Superior temporal gyrus (tissue), 1 donor: Measurements from ENCODE around the gene MRPL43.
A peak's percentile ranks its signal among the peaks of the same experiment; 100 is the strongest.
"Not testable (repeated sequence)": the region's sequence is repeated elsewhere in the genome, so short reads cannot be mapped to it uniquely, and the experiment has no call there.

Source experiments
- DNase-seq: peaks from one replicate; pipeline ENCODE4 v3.0.0-alpha.2; 2016; ENCODE audit errors: extremely low spot score

MRPL43 gene

DNA sequence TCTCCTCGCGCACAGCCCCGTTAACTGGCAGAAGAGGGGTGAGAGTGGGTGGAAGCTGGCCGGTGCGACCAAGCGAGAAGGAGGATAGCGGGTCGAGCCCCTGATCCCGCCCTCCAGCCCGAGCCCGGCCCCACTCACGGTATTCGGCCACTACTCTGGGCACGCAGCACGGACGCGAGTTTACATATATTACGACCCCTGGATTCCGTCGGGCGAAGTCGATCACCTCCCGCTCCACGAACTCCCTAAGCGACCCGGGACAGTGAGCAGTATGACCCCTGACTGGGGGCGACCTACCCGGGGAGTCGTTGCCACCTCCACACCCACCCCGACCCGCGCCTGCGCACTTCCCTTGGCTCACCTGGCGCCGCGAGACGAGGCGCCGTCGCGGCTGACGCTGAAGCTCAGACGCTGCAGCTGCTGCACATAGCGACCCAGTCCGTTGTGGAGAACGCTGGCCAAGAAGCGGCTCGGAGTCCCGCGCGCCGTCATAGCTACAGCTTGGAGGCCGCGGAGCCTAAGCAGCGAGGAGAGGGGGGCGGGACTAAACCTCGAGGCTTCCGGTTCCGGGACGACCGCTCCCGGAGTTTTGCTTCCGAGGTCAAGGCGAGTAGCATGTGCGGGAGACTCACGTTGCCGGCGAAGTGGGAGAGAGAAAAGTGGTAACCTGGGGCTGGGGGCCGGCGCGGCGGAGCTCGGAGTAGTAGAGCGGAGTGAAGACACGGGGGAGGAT, at the start of gene MRPL43, which contains the start of gene TWNK:
MRPL43 (minus strand) TSS at position 546 of the 733 bp plus-strand sequence; CDS start at position 492, 54 bp downstream.
TWNK (plus strand) TSS at position 592 of the 733 bp plus-strand sequence. CDS start 668 bp downstream, outside the sequence.
- DNase-seq: peak; percentile 93

- no peak for DNase-seq
Measured at GRCh38 chr10:101036726-101037125, 49.4 kb upstream of the MRPL43 start.

GRCh38 chr10:101035916-101036702, 48.8 kb upstream of the MRPL43 start:
- DNase-seq: no peak

- DNase-seq: no peak
Measured at GRCh38 chr10:101035314-101035713, 48.0 kb upstream of the MRPL43 start.

- DNase-seq: not testable (repeated sequence)
Measured at GRCh38 chr10:101034404-101034803, 47.1 kb upstream of the MRPL43 start.

GRCh38 chr10:101033276-101033675, 46.0 kb upstream of the MRPL43 start:
- no peak for DNase-seq

- DNase-seq: peak; percentile 82
Measured at GRCh38 chr10:101032637-101033224, 45.4 kb upstream of the MRPL43 start.

DNA sequence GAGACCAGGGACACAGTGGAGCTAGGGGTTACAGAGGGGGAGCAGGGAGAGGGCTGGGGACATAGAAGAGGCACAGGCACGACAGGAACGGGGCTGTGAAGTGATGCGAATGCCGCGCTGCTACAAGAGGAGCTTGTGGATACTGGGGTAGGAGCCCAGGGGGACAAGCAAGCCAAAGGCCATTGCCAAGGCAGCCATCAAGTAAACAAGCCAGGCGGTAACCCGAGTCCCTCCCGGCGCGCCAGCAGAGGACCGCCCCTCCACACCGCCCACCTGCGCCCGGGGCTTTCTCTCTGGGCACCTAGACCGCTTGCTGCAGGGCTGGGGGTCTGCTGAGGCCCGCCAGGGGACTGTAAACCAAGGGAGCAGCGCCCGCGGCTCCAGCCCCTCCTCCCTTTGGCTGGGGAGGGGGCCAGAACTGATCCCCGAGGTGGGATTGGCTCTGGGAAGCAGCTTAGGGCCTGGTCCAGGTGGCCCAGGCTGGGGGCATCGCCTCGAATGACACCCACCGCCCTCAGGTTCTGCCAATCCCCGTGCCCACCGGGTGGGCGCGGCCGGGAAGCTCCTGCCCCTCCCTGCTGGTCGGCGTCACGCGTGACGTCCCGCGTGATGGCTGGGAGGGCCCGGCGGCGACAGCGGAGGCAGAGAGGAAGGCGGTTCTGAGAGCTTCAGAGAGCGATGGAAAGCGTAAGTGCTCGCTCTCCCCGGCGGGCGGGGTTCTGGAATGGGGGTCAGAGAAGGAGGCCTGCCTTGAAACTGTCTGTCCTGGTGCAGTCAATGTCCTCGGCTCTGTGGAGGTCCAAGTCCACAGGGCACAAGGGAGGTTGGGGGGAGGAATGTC, 44.7 kb upstream of the MRPL43 start:
- peak; percentile 88 for DNase-seq

- peak; percentile 97 for DNase-seq
Measured at GRCh38 chr10:101031128-101031795, 44.0 kb upstream of the MRPL43 start, which contains the start of the genes PDZD7 and SFXN3. PDZD7 (minus strand) TSS chr10:101031129; CDS start chr10:101030219, 910 bp downstream. SFXN3 (plus strand) TSS chr10:101031234; CDS start chr10:101034695, 3,461 bp downstream.

DNA sequence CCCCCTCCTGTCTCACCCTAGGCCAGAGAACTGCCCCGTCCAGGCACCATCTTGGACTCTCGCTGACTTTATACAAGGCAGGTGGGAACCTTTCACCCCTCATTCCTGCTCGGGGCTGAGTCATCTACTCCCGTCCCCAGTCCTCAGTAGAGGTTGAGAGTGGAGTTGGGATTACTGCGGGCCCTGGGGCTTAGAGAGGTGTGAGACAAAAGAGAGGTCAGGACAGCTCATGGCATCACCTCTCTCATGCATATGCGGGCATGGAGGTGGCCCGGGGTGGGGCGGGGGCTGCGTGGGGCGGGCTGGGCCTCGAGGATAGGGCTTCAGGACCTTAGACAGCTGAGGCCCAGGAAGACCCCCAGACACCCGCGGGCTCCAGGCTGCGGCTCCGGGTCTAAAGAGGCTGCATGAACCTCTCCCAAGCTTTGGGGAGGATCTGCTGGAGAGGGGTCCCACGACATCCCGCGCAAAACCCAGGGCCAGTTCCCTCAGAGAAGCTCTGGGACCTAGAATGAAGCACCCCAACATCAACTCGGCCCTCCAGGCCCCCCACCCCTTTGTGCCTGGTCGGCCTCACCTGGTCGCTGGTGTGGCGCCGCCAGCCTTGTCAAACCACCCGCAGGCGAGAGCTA, 43.3 kb upstream of the MRPL43 start:
- DNase-seq: no peak

DNA sequence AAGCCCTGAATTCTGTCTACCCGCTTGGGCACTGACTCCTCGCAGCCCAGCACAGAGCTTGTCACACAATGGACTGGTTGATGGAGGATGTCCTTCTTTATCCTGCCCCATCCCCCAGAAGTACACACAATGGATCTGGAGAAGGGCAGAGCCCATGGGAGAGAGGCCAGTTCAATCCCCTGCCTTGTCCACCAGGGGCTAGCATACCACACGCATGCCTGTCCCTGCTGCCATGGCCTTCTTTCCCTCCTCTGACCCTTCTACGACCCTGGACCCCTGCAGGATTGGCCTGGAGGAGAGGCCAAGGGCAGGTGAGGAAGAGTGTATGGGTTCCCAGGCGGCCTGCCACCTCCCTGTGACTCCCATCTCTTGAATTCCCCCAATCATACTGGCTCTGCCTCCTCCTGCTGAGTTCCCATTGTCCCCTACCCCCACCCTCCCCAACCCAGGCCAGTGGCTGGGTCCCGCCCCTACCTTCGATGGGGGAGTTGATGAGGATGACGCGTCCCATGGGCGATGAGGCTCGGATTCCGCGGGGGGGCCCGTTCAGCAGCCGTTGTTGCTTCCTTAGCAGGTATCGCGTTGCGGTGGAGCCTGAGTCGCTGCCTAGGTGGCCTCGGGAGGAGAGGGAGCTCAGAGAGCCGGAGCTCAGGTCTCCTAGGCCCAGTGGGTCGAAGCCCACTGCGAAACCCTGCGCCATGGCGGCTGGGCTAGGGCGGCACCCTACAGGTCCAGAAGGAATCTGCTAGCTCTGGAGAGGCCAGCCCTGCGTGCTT, 42.4 kb upstream of the MRPL43 start:
- no peak for DNase-seq

GRCh38 chr10:101028446-101029337, 41.4 kb upstream of the MRPL43 start:
- DNase-seq: no peak

- no peak for DNase-seq
Measured at GRCh38 chr10:101027106-101027720, 39.9 kb upstream of the MRPL43 start.

DNA sequence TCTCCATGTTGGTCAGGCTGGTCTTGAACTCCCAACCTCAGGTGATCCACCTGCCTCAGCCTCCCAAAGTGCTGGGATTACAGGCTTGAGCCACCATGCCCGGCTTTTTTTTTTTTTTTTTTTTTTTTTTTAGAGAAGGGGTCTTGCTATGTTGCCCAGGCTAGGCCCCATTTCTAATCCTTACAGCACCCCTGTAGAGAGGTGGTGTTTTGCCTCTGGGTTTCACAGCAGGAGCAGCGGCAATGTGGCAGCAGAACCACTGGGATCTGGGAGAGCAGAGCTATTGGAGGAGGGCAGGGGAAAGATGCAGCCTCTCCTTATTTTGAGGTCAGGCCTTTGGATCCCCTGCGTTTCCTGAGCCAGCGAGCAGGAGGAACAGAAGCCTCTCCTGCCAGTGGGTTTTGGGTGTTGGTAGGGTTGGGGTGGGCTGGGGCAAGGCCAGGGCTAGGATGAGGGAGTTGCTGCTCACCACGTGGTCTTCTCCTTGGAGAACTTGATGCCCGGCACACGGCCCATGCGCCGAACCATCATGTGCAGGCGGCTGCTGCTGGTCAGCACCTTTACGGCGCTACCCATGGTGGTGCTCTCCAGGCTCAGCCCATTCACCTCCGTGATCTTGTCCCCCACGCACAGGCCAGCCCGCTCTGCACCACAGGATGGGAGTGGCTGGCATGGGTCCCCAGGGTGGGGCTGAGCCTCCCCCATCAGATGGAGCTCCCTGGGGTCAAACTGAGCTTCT, 35.8 kb upstream of the MRPL43 start:
- DNase-seq: no peak

GRCh38 chr10:101021692-101022251, 34.5 kb upstream of the MRPL43 start:
- no peak for DNase-seq

DNA sequence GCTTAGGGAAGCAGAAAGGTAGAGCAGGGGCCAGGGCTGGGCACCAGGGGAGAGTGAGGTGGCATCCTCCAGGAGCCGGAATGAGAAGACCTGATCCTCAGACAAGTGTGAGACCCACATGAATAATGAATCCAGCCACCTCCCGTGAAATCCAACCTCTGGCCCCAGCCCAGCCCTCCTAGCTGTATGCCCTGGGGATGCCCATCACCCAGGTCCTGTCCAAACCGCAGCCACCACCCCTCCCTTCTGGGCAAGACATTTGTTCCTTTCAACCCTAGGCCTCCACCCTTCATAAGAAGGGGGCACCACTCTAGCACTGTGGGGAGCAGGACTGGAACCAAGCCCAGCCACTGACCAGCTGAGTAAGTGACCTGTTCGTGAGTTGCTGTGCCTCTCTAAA, 33.9 kb upstream of the MRPL43 start:
- DNase-seq: no peak
